ENCODE data around the gene TFAP2D. TPM values are rescaled to one million over a fixed set of nuclear protein-coding genes. Genes with fewer than 3 reads are reported as not detected.

Gene TFAP2D
- total RNA-seq (2014; rRNA removed; shearing (Covaris generic)) = not detected in 2 replicates

- no peak for DNase-seq (ENCODE audit: low spot score)
Measured at GRCh38 chr6:50713226-50713625, at the start of gene TFAP2D. Gene TFAP2D, plus strand, starts transcription at chr6:50713526. Its CDS starts 530 bp downstream, at chr6:50714056.

GRCh38 chr6:50663806-50664205, 49.5 kb upstream of the TFAP2D start:
- DNase-seq (ENCODE audit: low spot score) = no peak

GRCh38 chr6:50666089-50666488, 47.2 kb upstream of the TFAP2D start:
- DNase-seq (ENCODE audit: low spot score) = no peak

GRCh38 chr6:50681213-50681824, 32.0 kb upstream of the TFAP2D start:
- no peak for DNase-seq (ENCODE audit: low spot score)

- DNase-seq (ENCODE audit: low spot score) = no peak
Measured at GRCh38 chr6:50689210-50689609, 24.1 kb upstream of the TFAP2D start.

- DNase-seq (ENCODE audit: low spot score) = no peak
Measured at GRCh38 chr6:50691814-50692495, 21.4 kb upstream of the TFAP2D start.

GRCh38 chr6:50698546-50698945, 14.8 kb upstream of the TFAP2D start:
- DNase-seq (ENCODE audit: low spot score) = no peak

GRCh38 chr6:50699051-50699775, 14.1 kb upstream of the TFAP2D start:
- no peak for DNase-seq (ENCODE audit: low spot score)

- DNase-seq (ENCODE audit: low spot score) = no peak
Measured at GRCh38 chr6:50706575-50706974, 6.8 kb upstream of the TFAP2D start.

- DNase-seq (ENCODE audit: low spot score) = no peak
Measured at GRCh38 chr6:50707191-50707590, 6.1 kb upstream of the TFAP2D start.

GRCh38 chr6:50707652-50708300, 5.5 kb upstream of the TFAP2D start:
- DNase-seq (ENCODE audit: low spot score) = no peak

- no peak for DNase-seq (ENCODE audit: low spot score)
Measured at GRCh38 chr6:50708664-50709365, 4.5 kb upstream of the TFAP2D start.

- no peak for DNase-seq (ENCODE audit: low spot score)
Measured at GRCh38 chr6:50709366-50709734, 4.0 kb upstream of the TFAP2D start.

- DNase-seq (ENCODE audit: low spot score) = no peak
Measured at GRCh38 chr6:50711686-50712085, 1.6 kb upstream of the TFAP2D start.

- no peak for DNase-seq (ENCODE audit: low spot score)
Measured at GRCh38 chr6:50712291-50712690, 1.0 kb upstream of the TFAP2D start.

- DNase-seq (ENCODE audit: low spot score) = no peak
Measured at GRCh38 chr6:50713977-50714486, 706 bp downstream of the TFAP2D start.

GRCh38 chr6:50714487-50715379, 1.4 kb downstream of the TFAP2D start:
- DNase-seq (ENCODE audit: low spot score) = no peak

- no peak for DNase-seq (ENCODE audit: low spot score)
Measured at GRCh38 chr6:50716899-50717509, 3.7 kb downstream of the TFAP2D start.

- DNase-seq (ENCODE audit: low spot score) = no peak
Measured at GRCh38 chr6:50717734-50718457, 4.6 kb downstream of the TFAP2D start.
